ENCODE results near the gene PPP5C. TPM values are rescaled to one million over a fixed set of nuclear protein-coding genes. Genes with fewer than 3 reads are reported as not detected.
"Not testable (repeated sequence)": the region's sequence is repeated elsewhere in the genome, so short reads cannot be mapped to it uniquely, and the experiment has no call there.

Gene PPP5C
- total RNA-seq, 4 donors from 2014 or later: 39.9 to 74.7 (median 61.9) TPM

DNA sequence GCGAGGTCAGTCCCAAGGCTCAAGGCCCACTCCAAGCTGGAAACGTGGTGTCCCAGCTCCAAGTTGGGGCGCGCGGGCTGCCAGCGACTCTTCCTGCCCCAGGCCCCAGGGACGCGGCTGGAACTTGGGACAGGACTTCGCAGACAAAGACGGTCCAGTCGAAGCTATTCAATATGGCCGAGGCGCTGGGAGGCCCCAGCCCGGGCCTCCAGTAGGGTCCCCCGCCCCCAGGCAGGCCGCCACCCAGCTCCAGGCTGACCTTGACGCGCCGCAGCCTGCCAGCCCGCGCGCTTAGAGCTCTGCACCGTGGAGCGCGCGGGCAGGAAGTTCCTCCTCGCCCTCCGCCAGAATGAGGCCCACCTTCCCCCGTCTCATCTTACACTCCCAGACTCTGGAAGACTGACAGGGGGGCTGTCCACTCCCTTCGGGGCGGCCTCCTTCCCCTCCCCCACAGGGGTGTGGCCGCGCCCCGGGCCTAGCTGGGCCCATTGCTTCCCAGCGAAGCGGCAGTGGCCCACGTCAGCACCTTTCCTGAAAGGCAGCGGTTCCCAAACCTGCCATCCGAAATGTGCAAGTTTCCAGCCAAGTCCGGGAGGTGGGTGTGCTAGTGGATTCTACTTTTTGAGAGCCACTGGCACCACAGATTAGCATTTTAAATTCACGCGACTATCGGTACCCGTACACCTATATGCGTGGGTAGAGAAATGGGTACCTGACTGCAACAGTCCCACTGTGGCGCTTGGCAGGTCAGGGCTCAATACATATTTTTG, 66.6 kb downstream of the PPP5C start, which contains the start of gene CCDC8:
CCDC8 (minus strand) TSS at position 303 of the 770 bp plus-strand sequence. CDS start 754 bp downstream, outside the sequence.
- Histone ChIP-seq H3K27ac (replicated peaks in 1 of 4) (peak within 1 kb of the TSS; percentile 38 to 73 (median 58)), H3K4me3 (peak within 1 kb of the TSS; percentile 48 to 58 (median 52)), H3K27me3 (peaks cover 0 to 82% (median 18%) of the 10 kb centered on the region in 4 donors), H3K9me3 (no peaks in the 10 kb centered on the region), H3K36me3 (no peaks in the 10 kb centered on the region), H3K4me1 (peaks cover 16 to 70% (median 60%) of the 10 kb centered on the region in 4 donors)
- intact Hi-C loops (cut with DNase I): no loop called here
- 24% methylated on average over 24 of the region's 46 CpGs for WGBS
- TF ChIP-seq POLR2AphosphoS5 (IDR thresholded peaks at IDR 0.05) (peak; percentile 84 to 87), EP300 (IDR thresholded peaks at IDR 0.05) (no peak), POLR2A (IDR thresholded peaks at IDR 0.05; ENCODE audit: low read depth) (no peak), CTCF (IDR thresholded peaks at IDR 0.05) (no peak)
- no peak for DNase-seq (ENCODE audit: extremely low spot score)

DNA sequence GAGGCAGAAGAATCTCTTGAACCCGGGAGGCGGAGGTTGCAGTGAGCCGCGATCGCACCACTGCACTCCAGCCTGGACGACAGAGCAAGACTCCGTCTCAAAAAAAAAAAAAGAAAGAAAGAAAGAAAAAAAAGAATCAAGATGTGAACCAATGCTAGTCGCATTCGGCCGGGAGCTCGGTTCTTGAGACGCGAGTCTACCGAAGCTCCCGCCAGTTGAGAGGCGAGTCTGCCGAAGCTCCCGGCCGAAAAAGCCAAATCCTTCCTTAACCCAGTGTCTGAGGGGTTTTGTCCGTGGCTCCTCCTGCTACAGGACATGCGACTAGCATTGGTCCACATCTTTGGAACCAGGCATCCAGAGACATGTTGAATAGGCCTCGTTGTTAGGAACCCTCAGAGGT, 68.0 kb downstream of the PPP5C start:
- intact Hi-C loops (cut with DNase I); H3K36me3 ChIP-seq; H3K4me3 ChIP-seq; DNase-seq (ENCODE audit: extremely low spot score); H3K9me3 ChIP-seq; H3K27ac ChIP-seq (replicated peaks in 1 of 4): not testable (repeated sequence)
- H3K27me3 ChIP-seq: peaks cover 0 to 70% (median 17%) of the 10 kb centered on the region in 4 donors
- WGBS: 96% methylated on average over 21 of the region's 22 CpGs
- peaks cover 14 to 58% (median 49%) of the 10 kb centered on the region in 4 donors for H3K4me1 ChIP-seq

DNA sequence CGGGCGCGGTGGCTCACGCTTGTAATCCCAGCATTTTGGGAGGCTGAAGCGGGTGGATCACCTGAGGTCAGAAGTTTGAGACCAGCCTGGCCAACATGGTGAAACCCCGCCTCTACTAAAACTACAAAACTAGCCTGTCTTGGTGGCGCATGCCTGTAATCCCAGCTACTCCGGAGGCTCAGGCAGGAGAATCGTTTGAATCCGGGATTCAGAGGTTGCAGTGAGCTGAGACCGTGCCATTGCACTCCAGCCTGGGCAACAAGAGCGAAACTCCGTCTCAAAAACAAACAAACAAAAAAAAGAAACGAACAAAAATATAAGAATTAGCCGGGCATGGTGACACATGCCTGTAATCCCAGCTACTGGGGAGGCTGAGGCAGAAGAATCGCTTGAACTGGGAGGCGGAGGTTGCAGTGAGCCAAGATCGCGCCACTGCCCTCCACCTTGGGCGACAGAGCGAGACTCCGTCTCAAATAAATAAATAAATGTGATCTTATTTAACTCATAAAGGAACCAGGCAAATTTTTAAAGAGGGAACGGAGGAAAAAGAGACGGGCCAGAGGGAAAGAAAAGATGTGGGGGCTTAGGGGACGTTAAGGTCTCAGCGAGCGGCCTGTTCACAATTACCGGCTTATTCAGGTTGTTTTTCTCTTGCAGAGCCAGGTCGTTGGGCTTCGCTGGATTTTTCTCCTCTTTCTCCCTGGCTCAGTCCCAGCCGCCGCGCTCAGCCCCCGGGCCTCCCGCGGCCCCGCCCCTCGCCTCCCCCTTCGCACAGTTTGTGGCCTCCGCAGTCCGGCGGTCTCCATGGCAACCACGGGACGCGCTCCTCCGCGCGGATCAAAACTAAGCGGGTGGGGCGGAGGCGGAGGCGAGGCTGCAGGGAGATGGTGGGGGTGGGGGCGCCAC, 69.2 kb downstream of the PPP5C start:
- DNase-seq (ENCODE audit: extremely low spot score); H3K36me3 ChIP-seq; intact Hi-C loops (cut with DNase I); H3K9me3 ChIP-seq: not testable (repeated sequence)
- peaks cover 0 to 59% (median 14%) of the 10 kb centered on the region in 4 donors for H3K27me3 ChIP-seq
- peak overlapping the region; percentile 21 to 66 (median 46) for H3K27ac ChIP-seq (replicated peaks in 1 of 4)
- 23% methylated on average over 52 of the region's 53 CpGs for WGBS
- peaks cover 12 to 46% (median 42%) of the 10 kb centered on the region in 4 donors for H3K4me1 ChIP-seq
- H3K4me3 ChIP-seq: peak overlapping the region; percentile 42 to 55 (median 46)

- DNase-seq (ENCODE audit: extremely low spot score): no peak
Observed at GRCh38 chr19:46420056-46420455, 73.2 kb downstream of the PPP5C start.

GRCh38 chr19:46422344-46422743, 75.5 kb downstream of the PPP5C start:
- intact Hi-C loops (cut with DNase I): no loop called here
- Histone ChIP-seq H3K4me1 (peaks cover 0 to 16% (median 13%) of the 10 kb centered on the region in 4 donors), H3K9me3 (no peaks in the 10 kb centered on the region), H3K4me3 (no peak overlapping the region), H3K36me3 (no peaks in the 10 kb centered on the region), H3K27me3 (peaks cover 0 to 22% (median 0%) of the 10 kb centered on the region in 4 donors), H3K27ac (replicated peaks in 1 of 4) (no peak overlapping the region)
- 72% methylated on average over 2 of the region's 2 CpGs for WGBS
- TF ChIP-seq EP300 (IDR thresholded peaks at IDR 0.05) (no peak), POLR2A (IDR thresholded peaks at IDR 0.05; ENCODE audit: low read depth) (no peak), POLR2AphosphoS5 (IDR thresholded peaks at IDR 0.05) (no peak)
- DNase-seq (ENCODE audit: extremely low spot score): no peak

More at GRCh38 chr19:46420056-46420455, 73.2 kb downstream of the PPP5C start:
- intact Hi-C loops (cut with DNase I): no loop called here
- H3K9me3 ChIP-seq: no peaks in the 10 kb centered on the region
- no peak overlapping the region for H3K27ac ChIP-seq (replicated peaks in 1 of 4)
- H3K36me3 ChIP-seq: no peaks in the 10 kb centered on the region
- TF ChIP-seq POLR2A (IDR thresholded peaks at IDR 0.05; ENCODE audit: low read depth) (no peak), CTCF (IDR thresholded peaks at IDR 0.05) (no peak), EP300 (IDR thresholded peaks at IDR 0.05) (no peak), POLR2AphosphoS5 (IDR thresholded peaks at IDR 0.05) (no peak)
- H3K4me3 ChIP-seq: no peak overlapping the region
- peaks cover 0 to 29% (median 0%) of the 10 kb centered on the region in 4 donors for H3K27me3 ChIP-seq
- 80% methylated on average over 7 of the region's 7 CpGs for WGBS
- H3K4me1 ChIP-seq: peaks cover 0 to 15% (median 13%) of the 10 kb centered on the region in 4 donors

DNA sequence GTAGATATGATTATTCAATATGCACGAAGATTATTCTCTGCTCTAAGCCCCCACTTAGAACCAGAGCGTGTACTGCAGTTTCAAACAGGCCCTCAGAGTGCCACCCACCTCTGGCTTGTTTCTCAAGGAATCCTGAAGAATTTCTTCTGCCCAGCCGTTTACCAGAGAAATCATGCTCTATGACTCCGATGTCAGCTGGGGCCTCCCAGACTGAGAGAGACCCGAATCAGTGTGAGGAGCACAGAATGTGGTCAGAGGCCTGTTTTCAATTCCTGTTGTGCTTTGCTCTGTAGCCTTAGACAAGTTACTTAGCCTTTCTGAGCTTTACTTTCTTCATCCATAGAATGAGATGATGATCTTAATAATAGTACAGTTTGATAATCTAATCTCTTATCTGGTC, 76.3 kb downstream of the PPP5C start:
- TF ChIP-seq EP300 (IDR thresholded peaks at IDR 0.05): no peak
- no peak for TF ChIP-seq POLR2AphosphoS5 (IDR thresholded peaks at IDR 0.05)
- TF ChIP-seq POLR2A (IDR thresholded peaks at IDR 0.05; ENCODE audit: low read depth): no peak
- TF ChIP-seq CTCF (IDR thresholded peaks at IDR 0.05): no peak
- Histone ChIP-seq H3K27ac (replicated peaks in 1 of 4) (no peak overlapping the region), H3K36me3 (no peaks in the 10 kb centered on the region), H3K4me3 (no peak overlapping the region), H3K27me3 (peaks cover 0 to 30% (median 0%) of the 10 kb centered on the region in 4 donors), H3K9me3 (no peaks in the 10 kb centered on the region), H3K4me1 (peaks cover 0 to 16% (median 13%) of the 10 kb centered on the region in 4 donors)
- intact Hi-C loops (cut with DNase I): no loop called here
- 72% methylated on average over 5 of the region's 5 CpGs for WGBS
- DNase-seq (ENCODE audit: extremely low spot score): no peak
